Measurements from ENCODE around the gene PCMT1.

- TF ChIP-seq CTCF (IDR thresholded peaks at IDR 0.05; ENCODE audit: borderline replicate concordance, extremely low read depth, low read length, poor library complexity, severe bottlenecking) (no peak), EZH2 (IDR thresholded peaks at IDR 0.05; ENCODE audit: borderline replicate concordance, low read depth, low read length, severe bottlenecking) (no peak)
Measured at GRCh38 chr6:149769676-149770075, 20.1 kb downstream of the PCMT1 start.
